WERI-Rb-1 (cell line): Measurements from ENCODE around the gene MYO1B.

Source experiments
- DNase-seq: peaks from one replicate; pipeline ENCODE4 v3.0.0-alpha.2; 2020
- H3K27ac ChIP-seq: fragments of 250-450 bp; sonication (Bioruptor Pico); 2 replicates; pipeline ENCODE4 v1.5.1; 2020; ENCODE audit warnings: mild to moderate bottlenecking, moderate library complexity
- H3K27me3 ChIP-seq: fragments of 250-450 bp; sonication (Bioruptor Pico); 2 replicates; pipeline ENCODE4 v1.5.1; 2021; ENCODE audit warnings: mild to moderate bottlenecking, low read depth, moderate library complexity; ENCODE audit not compliant: insufficient read depth, severe bottlenecking
- H3K36me3 ChIP-seq: fragments of 250-450 bp; sonication (Bioruptor Pico); 2 replicates; pipeline ENCODE4 v1.5.1; 2020; ENCODE audit warnings: mild to moderate bottlenecking, moderate library complexity
- H3K4me3 ChIP-seq: 2 replicates; pipeline ENCODE4 v1.5.1; 2011; ENCODE audit warnings: low read depth, mild to moderate bottlenecking, control low read depth, low read length
- H3K9me3 ChIP-seq: fragments of 250-450 bp; sonication (Bioruptor Pico); 2 replicates; pipeline ENCODE4 v1.5.1; 2021; ENCODE audit warnings: mild to moderate bottlenecking, moderate library complexity; ENCODE audit not compliant: severe bottlenecking
- TF ChIP-seq, protein P1 (sequence below): IDR thresholded peaks from 2 replicates; pipeline ENCODE4 v1.5.1; 2011; ENCODE audit warnings: low read depth, mild to moderate bottlenecking, control low read depth, inconsistent platforms, low read length

MYO1B gene

DNA sequence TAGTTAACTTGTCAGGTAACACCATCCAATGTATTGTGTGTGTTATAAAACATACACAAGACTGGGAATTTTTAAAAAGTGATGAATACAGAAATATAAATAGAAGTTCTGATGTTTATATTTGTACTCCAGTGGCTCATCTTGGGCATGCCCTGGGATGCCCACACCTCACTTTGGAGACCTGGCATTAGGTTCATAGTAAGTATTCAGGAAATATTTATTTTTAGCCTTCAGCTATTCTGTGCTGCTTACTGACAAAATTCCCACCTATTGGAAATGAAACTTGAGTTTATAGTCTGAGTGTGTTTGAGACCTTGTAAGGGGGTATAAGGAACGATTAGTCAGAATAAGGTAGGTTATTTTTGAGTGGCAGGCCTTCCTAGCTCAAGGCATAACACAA is 67.5 kb downstream of the MYO1B start:
- H3K27me3 ChIP-seq: no peaks in the 10 kb centered on the region
- H3K36me3 ChIP-seq: no peaks in the 10 kb centered on the region
- TF ChIP-seq, protein P1, sequence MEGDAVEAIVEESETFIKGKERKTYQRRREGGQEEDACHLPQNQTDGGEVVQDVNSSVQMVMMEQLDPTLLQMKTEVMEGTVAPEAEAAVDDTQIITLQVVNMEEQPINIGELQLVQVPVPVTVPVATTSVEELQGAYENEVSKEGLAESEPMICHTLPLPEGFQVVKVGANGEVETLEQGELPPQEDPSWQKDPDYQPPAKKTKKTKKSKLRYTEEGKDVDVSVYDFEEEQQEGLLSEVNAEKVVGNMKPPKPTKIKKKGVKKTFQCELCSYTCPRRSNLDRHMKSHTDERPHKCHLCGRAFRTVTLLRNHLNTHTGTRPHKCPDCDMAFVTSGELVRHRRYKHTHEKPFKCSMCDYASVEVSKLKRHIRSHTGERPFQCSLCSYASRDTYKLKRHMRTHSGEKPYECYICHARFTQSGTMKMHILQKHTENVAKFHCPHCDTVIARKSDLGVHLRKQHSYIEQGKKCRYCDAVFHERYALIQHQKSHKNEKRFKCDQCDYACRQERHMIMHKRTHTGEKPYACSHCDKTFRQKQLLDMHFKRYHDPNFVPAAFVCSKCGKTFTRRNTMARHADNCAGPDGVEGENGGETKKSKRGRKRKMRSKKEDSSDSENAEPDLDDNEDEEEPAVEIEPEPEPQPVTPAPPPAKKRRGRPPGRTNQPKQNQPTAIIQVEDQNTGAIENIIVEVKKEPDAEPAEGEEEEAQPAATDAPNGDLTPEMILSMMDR: no peak
- no peaks in the 10 kb centered on the region for H3K9me3 ChIP-seq
- H3K4me3 ChIP-seq: no peak overlapping the region
- no peak for DNase-seq
- H3K27ac ChIP-seq: no peak overlapping the region

DNA sequence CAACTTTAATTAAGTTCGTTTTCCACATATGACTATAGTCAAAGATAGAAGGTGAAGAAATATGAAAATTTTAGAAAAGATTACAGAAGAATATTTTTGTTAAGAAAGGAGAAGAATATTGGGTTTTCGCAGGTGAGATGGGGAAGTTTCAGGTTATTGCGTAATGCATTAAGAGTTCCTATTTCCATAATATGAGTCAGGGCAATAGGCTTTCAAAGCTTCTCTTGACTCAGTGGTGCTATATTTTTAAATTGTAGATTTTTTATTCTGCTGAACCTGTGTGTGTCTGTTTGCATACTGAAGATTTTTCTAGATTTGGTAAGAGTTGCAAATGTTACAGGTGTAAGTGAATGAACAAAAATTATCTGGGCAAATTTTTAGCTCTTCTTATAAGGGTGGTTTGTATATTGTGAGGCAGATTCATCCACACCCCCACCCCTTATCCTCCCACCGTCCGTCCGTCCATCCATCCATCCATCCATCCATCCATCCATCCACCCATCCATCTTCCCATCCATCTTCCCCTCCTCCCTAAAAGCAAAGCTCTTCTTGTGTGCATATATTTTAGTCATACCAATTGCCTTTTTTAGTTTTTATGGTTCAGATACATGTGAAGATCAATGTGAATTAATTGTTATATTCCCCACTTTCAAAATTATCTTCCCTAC is 69.6 kb downstream of the MYO1B start:
- no peak overlapping the region for H3K27ac ChIP-seq
- H3K4me3 ChIP-seq: no peak overlapping the region
- H3K9me3 ChIP-seq: no peaks in the 10 kb centered on the region
- TF ChIP-seq, protein P1: no peak
- H3K27me3 ChIP-seq: no peaks in the 10 kb centered on the region
- no peak for DNase-seq
- no peaks in the 10 kb centered on the region for H3K36me3 ChIP-seq

DNA sequence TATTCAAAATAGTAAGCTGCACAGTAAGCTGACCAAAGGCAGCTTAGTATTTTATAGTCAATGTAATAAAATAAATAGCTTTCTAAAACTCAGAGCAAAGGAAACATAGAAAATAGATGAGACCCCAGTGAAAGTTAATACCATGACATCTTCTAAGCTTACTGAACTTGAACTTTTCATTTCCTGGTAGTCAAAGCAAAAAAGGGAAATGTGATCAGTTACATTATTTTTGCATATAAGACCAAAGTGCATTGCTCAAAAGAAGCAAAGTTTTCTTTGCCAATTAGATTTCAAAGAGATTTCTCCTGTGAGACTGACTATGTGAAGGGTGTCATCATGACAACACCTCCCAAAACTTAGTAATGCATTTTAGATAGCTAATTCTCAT is 70.2 kb downstream of the MYO1B start:
- Histone ChIP-seq H3K36me3 (no peaks in the 10 kb centered on the region), H3K27ac (no peak overlapping the region), H3K27me3 (no peaks in the 10 kb centered on the region), H3K9me3 (no peaks in the 10 kb centered on the region), H3K4me3 (no peak overlapping the region)
- DNase-seq: no peak
- TF ChIP-seq, protein P1: no peak

DNA sequence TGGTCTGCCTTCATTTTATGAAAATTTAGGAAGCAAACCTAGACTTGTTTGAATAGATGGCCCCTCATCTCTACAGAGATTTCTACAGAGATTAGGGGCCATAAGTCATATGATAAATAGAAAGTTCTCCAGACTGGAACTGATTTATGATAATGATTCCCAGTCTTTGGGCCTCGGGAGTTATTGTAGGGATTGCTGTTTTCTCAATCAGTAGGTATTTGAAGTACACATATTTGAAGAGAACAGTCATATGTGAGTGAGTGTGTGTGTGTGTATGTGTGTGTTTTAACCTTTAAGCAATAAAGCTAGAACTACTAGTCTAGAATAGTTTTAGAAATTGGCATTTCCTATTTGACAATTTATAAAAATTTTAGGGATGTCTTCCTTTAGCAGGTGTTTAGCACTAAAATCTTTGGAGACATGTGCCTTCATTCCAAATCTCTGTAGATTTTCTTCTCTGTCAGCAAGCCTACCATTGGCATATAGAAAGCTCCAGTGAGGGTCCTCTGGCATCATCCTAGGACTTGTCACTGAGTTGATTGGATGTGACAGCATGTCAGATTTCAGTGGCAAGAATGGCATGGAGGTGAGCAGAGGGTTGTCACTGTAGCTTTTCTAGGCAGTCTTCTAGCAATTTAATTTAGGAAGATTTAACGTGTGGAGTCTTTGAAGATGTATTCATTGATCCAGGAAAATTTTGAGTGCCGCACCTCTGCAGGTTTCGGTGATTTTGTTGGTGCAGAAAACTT is 71.2 kb downstream of the MYO1B start:
- TF ChIP-seq, protein P1: no peak
- Histone ChIP-seq H3K4me3 (no peak overlapping the region), H3K9me3 (no peaks in the 10 kb centered on the region), H3K27me3 (no peaks in the 10 kb centered on the region), H3K36me3 (no peaks in the 10 kb centered on the region), H3K27ac (no peak overlapping the region)
- no peak for DNase-seq

DNA sequence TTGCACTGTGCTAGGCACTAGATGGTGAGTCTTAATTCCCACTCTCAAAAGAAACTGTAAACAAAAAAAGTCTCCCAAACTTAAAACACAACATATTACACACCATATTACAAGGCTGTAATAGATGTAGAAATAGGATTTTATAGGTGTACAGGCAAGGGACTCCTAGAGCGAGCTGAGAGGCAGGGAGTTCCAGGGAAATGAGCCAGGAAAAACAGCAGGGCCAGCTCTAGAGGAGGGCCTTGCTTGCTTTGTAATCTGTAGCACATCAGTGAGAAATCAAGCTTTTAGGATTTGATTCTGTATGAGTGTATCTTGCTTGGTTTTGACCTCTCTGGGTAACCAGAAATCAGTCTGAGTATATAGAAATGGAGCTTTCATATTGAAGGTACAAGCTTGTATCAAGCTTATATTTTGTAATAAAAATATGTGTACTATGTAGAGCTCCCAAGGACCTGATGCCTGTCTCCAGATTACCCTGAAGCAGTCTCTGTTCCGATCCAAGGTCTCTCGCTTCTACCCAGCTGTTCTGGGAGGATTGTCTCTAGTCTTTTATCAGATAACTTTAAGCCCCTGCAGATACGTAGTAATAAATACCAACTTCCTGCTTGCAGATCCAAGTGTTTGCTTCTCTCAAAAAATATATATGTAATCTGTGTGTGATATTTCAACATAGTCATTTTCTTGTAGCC is 73.0 kb downstream of the MYO1B start:
- no peaks in the 10 kb centered on the region for H3K9me3 ChIP-seq
- TF ChIP-seq, protein P1: no peak
- H3K36me3 ChIP-seq: no peaks in the 10 kb centered on the region
- no peak overlapping the region for H3K27ac ChIP-seq
- no peaks in the 10 kb centered on the region for H3K27me3 ChIP-seq
- DNase-seq: no peak
- H3K4me3 ChIP-seq: no peak overlapping the region
